Ectodermal cell (in vitro differentiated cells): ENCODE data around the gene RPE65.

Source experiments
- H3K27ac ChIP-seq: 2 replicates; pipeline ENCODE4 v1.7.0; 2013; ENCODE audit warnings: mild to moderate bottlenecking, low read depth, low read length; ENCODE audit not compliant: insufficient read depth, poor library complexity, severe bottlenecking
- H3K27me3 ChIP-seq: 2 replicates; pipeline ENCODE4 v1.7.0; 2013; ENCODE audit warnings: mild to moderate bottlenecking, low read length; ENCODE audit not compliant: insufficient read depth, control insufficient read depth, poor library complexity, severe bottlenecking
- H3K36me3 ChIP-seq: one replicate; pipeline ENCODE4 v1.7.0; 2013; ENCODE audit warnings: low read length; ENCODE audit not compliant: control insufficient read depth, insufficient read depth
- H3K4me1 ChIP-seq: one replicate; pipeline ENCODE4 v1.7.0; 2013; ENCODE audit warnings: low read length; ENCODE audit not compliant: control insufficient read depth, insufficient read depth
- H3K4me3 ChIP-seq: 2 replicates; pipeline ENCODE4 v1.7.0; 2013; ENCODE audit warnings: low read depth, low read length, control low read depth; ENCODE audit not compliant: insufficient read depth
- H3K9me3 ChIP-seq: 2 replicates; pipeline ENCODE4 v1.7.0; 2013; ENCODE audit warnings: mild to moderate bottlenecking, low read length, moderate library complexity; ENCODE audit not compliant: control insufficient read depth

Gene RPE65

GRCh38 chr1:68379085-68379478, 70.7 kb downstream of the RPE65 start:
- H3K36me3 ChIP-seq = no peaks in the 10 kb centered on the region
- no peak overlapping the region for H3K27ac ChIP-seq
- H3K4me3 ChIP-seq = no peak overlapping the region
- H3K4me1 ChIP-seq = no peaks in the 10 kb centered on the region
- no peaks in the 10 kb centered on the region for H3K9me3 ChIP-seq
- H3K27me3 ChIP-seq = no peaks in the 10 kb centered on the region
